Measurements from ENCODE around the gene MCF2L2. TPM values are rescaled to one million over a fixed set of nuclear protein-coding genes. Genes with fewer than 3 reads are reported as not detected.

Gene MCF2L2
- total RNA-seq, 1 experiment from 2014 or later = 3.9 TPM

- Histone ChIP-seq H3K4me1 (no peaks in the 10 kb centered on the region), H3K36me3 (ENCODE audit: control insufficient read depth, insufficient read depth, low read length) (no peaks in the 10 kb centered on the region), H3K9me3 (no peaks in the 10 kb centered on the region), H3K27me3 (replicated peaks; ENCODE audit: control insufficient read depth, insufficient read depth, low read length) (no peaks in the 10 kb centered on the region), H3K4me3 (ENCODE audit: low read depth, low read length) (no peak overlapping the region)
- no peak overlapping the region for H3K4me3 Mint-ChIP-seq (ENCODE audit: unreplicated experiment)
- intact Hi-C loops (cut with micrococcal nuclease; ENCODE audit: unreplicated experiment) = no loop called here
- no peak for DNase-seq
- no peaks in the 10 kb centered on the region for H3K36me3 Mint-ChIP-seq (ENCODE audit: insufficient read depth, unreplicated experiment)
- no TSS peak for BruUV-seq (replicated peaks)
- no peak for TF ChIP-seq CTCF (IDR thresholded peaks at IDR 0.05; ENCODE audit: insufficient read depth in 1 of 2, low read depth in 1 of 2, low read length in 1 of 2, severe bottlenecking in 1 of 2, unreplicated experiment in 1 of 2)
- H3K27ac Mint-ChIP-seq (ENCODE audit: unreplicated experiment) = no peak overlapping the region
- no peaks in the 10 kb centered on the region for H3K27me3 Mint-ChIP-seq (ENCODE audit: insufficient read depth, unreplicated experiment)
- no peaks in the 10 kb centered on the region for H3K9me3 Mint-ChIP-seq (ENCODE audit: unreplicated experiment)
- CTCF ChIA-PET = no interaction called here
- no peaks in the 10 kb centered on the region for H3K4me1 Mint-ChIP-seq (ENCODE audit: low read depth, unreplicated experiment)
- POLR2A ChIA-PET = no interaction called here
These were observed 88.8 kb downstream of the MCF2L2 start for GRCh38 chr3:183339461-183340086.

DNA sequence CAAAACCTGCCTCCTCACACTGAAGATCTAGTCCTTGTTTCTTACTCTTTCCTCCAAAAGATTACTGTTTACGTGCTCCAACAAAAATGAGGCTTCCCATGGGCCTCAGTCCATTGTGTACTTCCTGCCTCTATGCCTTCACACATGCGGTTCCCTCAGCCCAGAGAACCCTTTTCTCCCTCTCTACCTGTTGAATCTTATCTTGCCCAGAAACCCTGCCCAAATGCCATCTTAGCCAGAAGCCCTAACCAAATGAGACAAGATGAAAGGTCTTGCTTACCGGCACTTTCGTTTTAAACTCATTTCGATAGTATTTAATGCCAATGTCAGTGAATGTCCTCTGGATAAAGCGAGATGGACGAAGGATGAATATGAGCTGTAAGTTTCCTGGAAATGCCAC lies 89.9 kb downstream of the MCF2L2 start:
- Histone ChIP-seq H3K27me3 (replicated peaks; ENCODE audit: control insufficient read depth, insufficient read depth, low read length) (no peaks in the 10 kb centered on the region), H3K4me3 (ENCODE audit: low read depth, low read length) (no peak overlapping the region), H3K9me3 (no peaks in the 10 kb centered on the region), H3K36me3 (ENCODE audit: control insufficient read depth, insufficient read depth, low read length) (no peaks in the 10 kb centered on the region), H3K4me1 (no peaks in the 10 kb centered on the region)
- no peaks in the 10 kb centered on the region for H3K36me3 Mint-ChIP-seq (ENCODE audit: insufficient read depth, unreplicated experiment)
- POLR2A ChIA-PET = no interaction called here
- no peak overlapping the region for H3K4me3 Mint-ChIP-seq (ENCODE audit: unreplicated experiment)
- H3K27ac Mint-ChIP-seq (ENCODE audit: unreplicated experiment) = no peak overlapping the region
- no peak for DNase-seq
- BruUV-seq (replicated peaks) = no TSS peak
- no peak for TF ChIP-seq CTCF (IDR thresholded peaks at IDR 0.05; ENCODE audit: insufficient read depth in 1 of 2, low read depth in 1 of 2, low read length in 1 of 2, severe bottlenecking in 1 of 2, unreplicated experiment in 1 of 2)
- H3K9me3 Mint-ChIP-seq (ENCODE audit: unreplicated experiment) = no peaks in the 10 kb centered on the region
- intact Hi-C loops (cut with micrococcal nuclease; ENCODE audit: unreplicated experiment) = no loop called here
- H3K27me3 Mint-ChIP-seq (ENCODE audit: insufficient read depth, unreplicated experiment) = no peaks in the 10 kb centered on the region
- CTCF ChIA-PET = no interaction called here
- H3K4me1 Mint-ChIP-seq (ENCODE audit: low read depth, unreplicated experiment) = no peaks in the 10 kb centered on the region

- no peak for DNase-seq
- Mint-ChIP-seq H3K4me3 (ENCODE audit: unreplicated experiment) (no peak overlapping the region), H3K4me1 (ENCODE audit: low read depth, unreplicated experiment) (peaks cover 12% of the 10 kb centered on the region), H3K27me3 (ENCODE audit: insufficient read depth, unreplicated experiment) (no peaks in the 10 kb centered on the region), H3K9me3 (ENCODE audit: unreplicated experiment) (no peaks in the 10 kb centered on the region), H3K36me3 (ENCODE audit: insufficient read depth, unreplicated experiment) (no peaks in the 10 kb centered on the region), H3K27ac (ENCODE audit: unreplicated experiment) (no peak overlapping the region)
- H3K36me3 ChIP-seq (ENCODE audit: control insufficient read depth, insufficient read depth, low read length) = no peaks in the 10 kb centered on the region
- CTCF ChIA-PET = no interaction called here
- H3K9me3 ChIP-seq = no peaks in the 10 kb centered on the region
- intact Hi-C loops (cut with micrococcal nuclease; ENCODE audit: unreplicated experiment) = no loop called here
- no peak overlapping the region for H3K4me3 ChIP-seq (ENCODE audit: low read depth, low read length)
- no peaks in the 10 kb centered on the region for H3K4me1 ChIP-seq
- POLR2A ChIA-PET = no interaction called here
- H3K27me3 ChIP-seq (replicated peaks; ENCODE audit: control insufficient read depth, insufficient read depth, low read length) = no peaks in the 10 kb centered on the region
- no TSS peak for BruUV-seq (replicated peaks)
- TF ChIP-seq CTCF (IDR thresholded peaks at IDR 0.05; ENCODE audit: insufficient read depth in 1 of 2, low read depth in 1 of 2, low read length in 1 of 2, severe bottlenecking in 1 of 2, unreplicated experiment in 1 of 2) = no peak
These were observed 95.9 kb downstream of the MCF2L2 start for GRCh38 chr3:183332487-183332886.

Measured in Caco-2 (cell line).